Liver (tissue), 9 donors: ENCODE data around the gene HNMT. TPM values are rescaled to one million over a fixed set of nuclear protein-coding genes. Genes with fewer than 3 reads are reported as not detected.

ENCODE experiments used
- DNase-seq: peaks from one replicate; pipeline ENCODE4 v3.0.0-alpha.2; 2017; ENCODE audit warnings: low spot score
- H3K27ac ChIP-seq, 2 donors: one replicate each; pipeline ENCODE4 v1.7.0; 2013; ENCODE audit warnings: inconsistent platforms in 2 of 2, low read length in 2 of 2, control low read depth in 1 of 2, low read depth in 1 of 2, mild to moderate bottlenecking in 1 of 2
- H3K27me3 ChIP-seq, 4 donors: one replicate each; pipeline versions ENCODE4 v1.6.1 to v1.7.0; 2013; ENCODE audit warnings: low read length in 3 of 4, inconsistent platforms in 1 of 4, mild to moderate bottlenecking in 1 of 4, moderate library complexity in 1 of 4; ENCODE audit not compliant: control insufficient read depth in 4 of 4, insufficient read depth in 4 of 4
- H3K36me3 ChIP-seq, 4 donors: one replicate each; pipeline versions ENCODE4 v1.6.1 to v1.7.0; 2013; ENCODE audit warnings: low read length in 3 of 4, mild to moderate bottlenecking in 3 of 4, low read depth in 1 of 4, moderate library complexity in 1 of 4; ENCODE audit not compliant: control insufficient read depth in 4 of 4, insufficient read depth in 3 of 4
- H3K4me1 ChIP-seq, 4 donors: one replicate each; pipeline versions ENCODE4 v1.6.1 to v1.7.0; 2013; ENCODE audit warnings: low read length in 3 of 4, mild to moderate bottlenecking in 3 of 4, moderate library complexity in 1 of 4; ENCODE audit not compliant: control insufficient read depth in 4 of 4, insufficient read depth in 4 of 4
- H3K4me3 ChIP-seq, 3 donors: one replicate each; pipeline versions ENCODE4 v1.6.1 to v1.7.0; 2013; ENCODE audit warnings: low read length in 3 of 3, control low read depth in 1 of 3, low read depth in 1 of 3, mild to moderate bottlenecking in 1 of 3
- H3K9ac ChIP-seq, 2 donors: one replicate each; pipeline ENCODE4 v1.7.0; 2013; ENCODE audit warnings: low read length in 2 of 2, mild to moderate bottlenecking in 2 of 2, moderate library complexity in 2 of 2, control low read depth in 1 of 2, low read depth in 1 of 2
- H3K9me3 ChIP-seq, 4 donors: one replicate each; pipeline versions ENCODE4 v1.6.1 to v1.7.0; 2013; ENCODE audit warnings: low read length in 3 of 4; ENCODE audit not compliant: control insufficient read depth in 4 of 4
- EGR1 ChIP-seq, 2 donors: IDR thresholded peaks; 2 replicates each; pipeline ENCODE4 v1.6.1; 2016 to 2018; ENCODE audit warnings: antibody characterized with exemption in 2 of 2, low read depth in 2 of 2
- FOXA1 ChIP-seq: IDR thresholded peaks from 2 replicates; pipeline ENCODE4 v1.6.1; 2016; ENCODE audit warnings: antibody characterized with exemption
- FOXA2 ChIP-seq: IDR thresholded peaks from 2 replicates; pipeline ENCODE4 v1.6.1; 2016; ENCODE audit warnings: antibody characterized with exemption
- GABPA ChIP-seq, 2 donors: IDR thresholded peaks in 1 of 2; conservative IDR thresholded peaks in 1 of 2; 2 replicates each; pipeline ENCODE4 v1.6.1; 2016; ENCODE audit warnings: antibody characterized with exemption in 2 of 2, mild to moderate bottlenecking in 1 of 2, moderate library complexity in 1 of 2
- HNF4A ChIP-seq, 2 donors: conservative IDR thresholded peaks; 2 replicates each; pipeline ENCODE4 v1.6.1; 2016; ENCODE audit warnings: antibody characterized with exemption in 2 of 2, mild to moderate bottlenecking in 2 of 2
- HNF4G ChIP-seq: IDR thresholded peaks from 2 replicates; pipeline ENCODE4 v1.6.1; 2016; ENCODE audit warnings: antibody characterized with exemption
- JUND ChIP-seq, 2 donors: IDR thresholded peaks; 2 replicates each; pipeline ENCODE4 v1.6.1; 2016; ENCODE audit warnings: antibody characterized with exemption in 2 of 2
- NR2F2 ChIP-seq: IDR thresholded peaks from 2 replicates; pipeline ENCODE4 v1.6.1; 2016; ENCODE audit warnings: antibody characterized with exemption
- RAD21 ChIP-seq, 2 donors: IDR thresholded peaks; 2 replicates each; pipeline ENCODE4 v1.6.1; 2016; ENCODE audit warnings: antibody characterized with exemption in 2 of 2, mild to moderate bottlenecking in 2 of 2
- RXRA ChIP-seq, 2 donors: IDR thresholded peaks; 2 replicates each; pipeline ENCODE4 v1.6.1; 2017 to 2018; ENCODE audit warnings: antibody characterized with exemption in 2 of 2, mild to moderate bottlenecking in 1 of 2
- SP1 ChIP-seq: IDR thresholded peaks from 2 replicates; pipeline ENCODE4 v1.6.1; 2018; ENCODE audit warnings: antibody characterized with exemption, mild to moderate bottlenecking
- TAF1 ChIP-seq: conservative IDR thresholded peaks from 2 replicates; pipeline ENCODE4 v1.6.1; 2016; ENCODE audit warnings: antibody characterized with exemption, mild to moderate bottlenecking
- YY1 ChIP-seq: IDR thresholded peaks from 2 replicates; pipeline ENCODE4 v1.6.1; 2016; ENCODE audit warnings: antibody characterized with exemption, mild to moderate bottlenecking
- WGBS: extraction: QIAGEN DNeasy Blood & Tissue Kit; methylation state at CpG from one replicate; pipeline ENCODE4 v1.1.7; 2013; 5-methylcytosine and 5-hydroxymethylcytosine counted together
- polyA plus RNA-seq, 2 donors: library from polyadenylated mRNA; stranded (reverse) in 1 of 2; unstranded in 1 of 2; fragments of 200-250 nt in 1 of 2; fragments of >200 nt in 1 of 2; fragmentation: Nextera tagmentation in 1 of 2; extraction: Ambion mirVana in 1 of 2; gene quantifications; one replicate each; pipeline versions ENCODE4 v1.2.1 to v1.2.3, GENCODE V29; 2013 to 2015
- total RNA-seq, 2 donors: library from RNA; depleted of rRNA; stranded (reverse); fragments of >200 nt; gene quantifications; one replicate each; pipeline ENCODE4 v1.2.3, GENCODE V29; 2014
- TF ChIP-seq, protein P1 (sequence below): IDR thresholded peaks from 2 replicates; pipeline ENCODE4 v1.6.1; 2016; ENCODE audit warnings: antibody characterized with exemption
- TF ChIP-seq, protein P2 (sequence below): IDR thresholded peaks from 2 replicates; pipeline ENCODE4 v1.6.1; 2016; ENCODE audit warnings: antibody characterized with exemption
- TF ChIP-seq, protein P3 (sequence below): fragments of 150-350 bp; IDR thresholded peaks from 2 replicates; pipeline ENCODE4 v1.5.1; 2017; ENCODE audit warnings: improper control_type of control experiment, low read depth, low read length; ENCODE audit not compliant: missing input control
- TF ChIP-seq, protein P4 (sequence below): IDR thresholded peaks from 2 replicates; pipeline ENCODE4 v1.6.1; 2016; ENCODE audit warnings: antibody characterized with exemption, mild to moderate bottlenecking
- donor health status: healthy.
- donor health status: healthy.
- donor health status: healthy.
- donor health status: healthy.
- donor health status: healthy.

HNMT gene
- total and polyA plus RNA-seq, 4 donors: 44.4 to 103 (median 78.5) TPM

DNA sequence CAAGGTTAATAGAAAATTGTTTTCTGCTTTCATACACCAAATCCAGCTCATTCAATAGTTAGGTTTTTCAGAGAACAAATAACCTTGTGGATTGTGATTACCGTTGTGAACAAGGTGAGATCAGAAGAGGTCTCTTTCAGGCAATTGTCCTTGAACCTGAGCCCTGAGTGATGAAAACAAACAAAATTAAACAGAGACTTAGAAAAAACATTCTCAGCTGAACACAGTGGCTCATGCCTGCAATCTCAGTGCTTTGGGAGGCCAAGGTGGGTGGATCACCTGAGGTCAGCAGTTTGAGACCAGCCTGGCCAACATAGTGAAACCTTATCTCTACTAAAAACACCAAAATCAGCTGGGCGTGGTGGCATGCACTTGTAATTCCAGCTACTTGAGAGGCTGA is 68.1 kb downstream of the HNMT start:
- H3K9me3 ChIP-seq: no peaks in the 10 kb centered on the region
- H3K4me3 ChIP-seq: no peak overlapping the region
- H3K36me3 ChIP-seq: no peaks in the 10 kb centered on the region
- TF ChIP-seq FOXA1 (no peak), YY1 (no peak), FOXA2 (no peak)
- TF ChIP-seq, protein P1, sequence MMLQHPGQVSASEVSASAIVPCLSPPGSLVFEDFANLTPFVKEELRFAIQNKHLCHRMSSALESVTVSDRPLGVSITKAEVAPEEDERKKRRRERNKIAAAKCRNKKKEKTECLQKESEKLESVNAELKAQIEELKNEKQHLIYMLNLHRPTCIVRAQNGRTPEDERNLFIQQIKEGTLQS: no peak
- DNase-seq: no peak
- H3K27me3 ChIP-seq: no peaks in the 10 kb centered on the region
- no peak overlapping the region for H3K27ac ChIP-seq
- 59% methylated on average over 2 of the region's 2 CpGs for WGBS
- H3K4me1 ChIP-seq: no peaks in the 10 kb centered on the region
- H3K9ac ChIP-seq: no peak overlapping the region

DNA sequence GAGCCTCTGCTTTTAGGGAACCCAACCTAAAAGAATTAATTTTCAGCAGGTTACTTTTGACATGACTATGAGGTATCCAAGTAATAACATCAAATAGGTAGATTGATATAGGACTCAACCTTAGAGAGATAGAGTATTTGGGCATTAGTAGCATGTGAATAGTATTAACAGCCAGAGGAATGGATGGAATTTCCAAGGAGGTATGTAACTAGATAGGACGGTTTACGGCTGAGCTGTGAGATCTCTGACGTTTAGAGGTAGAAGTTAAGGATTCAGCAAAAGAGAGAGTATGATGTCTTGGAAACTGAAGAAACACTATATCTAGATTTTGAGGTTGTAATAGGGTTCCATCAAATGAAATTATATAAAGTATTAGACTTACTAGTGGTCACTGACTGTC is 70.3 kb downstream of the HNMT start:
- Histone ChIP-seq H3K9ac (no peak overlapping the region), H3K36me3 (no peaks in the 10 kb centered on the region), H3K27me3 (no peaks in the 10 kb centered on the region), H3K9me3 (no peaks in the 10 kb centered on the region), H3K4me1 (no peaks in the 10 kb centered on the region), H3K27ac (no peak overlapping the region), H3K4me3 (no peak overlapping the region)
- TF ChIP-seq, protein P1: no peak
- TF ChIP-seq NR2F2 (no peak), FOXA2 (no peak), HNF4G (no peak), GABPA (IDR thresholded peaks at IDR 0.05 in 1 of 2, conservative IDR thresholded peaks at IDR 0.05 in 1 of 2) (no peak), SP1 (no peak), EGR1 (IDR thresholded peaks at IDR 0.05; ENCODE audit: low read depth in 2 of 2) (no peak), HNF4A (conservative IDR thresholded peaks at IDR 0.05) (no peak), JUND (IDR thresholded peaks at IDR 0.05) (no peak), TAF1 (no peak), RAD21 (IDR thresholded peaks at IDR 0.05) (no peak), RXRA (IDR thresholded peaks at IDR 0.05) (no peak)
- TF ChIP-seq, protein P2, sequence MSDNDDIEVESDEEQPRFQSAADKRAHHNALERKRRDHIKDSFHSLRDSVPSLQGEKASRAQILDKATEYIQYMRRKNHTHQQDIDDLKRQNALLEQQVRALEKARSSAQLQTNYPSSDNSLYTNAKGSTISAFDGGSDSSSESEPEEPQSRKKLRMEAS: no peak
- TF ChIP-seq, protein P3, sequence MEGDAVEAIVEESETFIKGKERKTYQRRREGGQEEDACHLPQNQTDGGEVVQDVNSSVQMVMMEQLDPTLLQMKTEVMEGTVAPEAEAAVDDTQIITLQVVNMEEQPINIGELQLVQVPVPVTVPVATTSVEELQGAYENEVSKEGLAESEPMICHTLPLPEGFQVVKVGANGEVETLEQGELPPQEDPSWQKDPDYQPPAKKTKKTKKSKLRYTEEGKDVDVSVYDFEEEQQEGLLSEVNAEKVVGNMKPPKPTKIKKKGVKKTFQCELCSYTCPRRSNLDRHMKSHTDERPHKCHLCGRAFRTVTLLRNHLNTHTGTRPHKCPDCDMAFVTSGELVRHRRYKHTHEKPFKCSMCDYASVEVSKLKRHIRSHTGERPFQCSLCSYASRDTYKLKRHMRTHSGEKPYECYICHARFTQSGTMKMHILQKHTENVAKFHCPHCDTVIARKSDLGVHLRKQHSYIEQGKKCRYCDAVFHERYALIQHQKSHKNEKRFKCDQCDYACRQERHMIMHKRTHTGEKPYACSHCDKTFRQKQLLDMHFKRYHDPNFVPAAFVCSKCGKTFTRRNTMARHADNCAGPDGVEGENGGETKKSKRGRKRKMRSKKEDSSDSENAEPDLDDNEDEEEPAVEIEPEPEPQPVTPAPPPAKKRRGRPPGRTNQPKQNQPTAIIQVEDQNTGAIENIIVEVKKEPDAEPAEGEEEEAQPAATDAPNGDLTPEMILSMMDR: no peak
- TF ChIP-seq, protein P4, sequence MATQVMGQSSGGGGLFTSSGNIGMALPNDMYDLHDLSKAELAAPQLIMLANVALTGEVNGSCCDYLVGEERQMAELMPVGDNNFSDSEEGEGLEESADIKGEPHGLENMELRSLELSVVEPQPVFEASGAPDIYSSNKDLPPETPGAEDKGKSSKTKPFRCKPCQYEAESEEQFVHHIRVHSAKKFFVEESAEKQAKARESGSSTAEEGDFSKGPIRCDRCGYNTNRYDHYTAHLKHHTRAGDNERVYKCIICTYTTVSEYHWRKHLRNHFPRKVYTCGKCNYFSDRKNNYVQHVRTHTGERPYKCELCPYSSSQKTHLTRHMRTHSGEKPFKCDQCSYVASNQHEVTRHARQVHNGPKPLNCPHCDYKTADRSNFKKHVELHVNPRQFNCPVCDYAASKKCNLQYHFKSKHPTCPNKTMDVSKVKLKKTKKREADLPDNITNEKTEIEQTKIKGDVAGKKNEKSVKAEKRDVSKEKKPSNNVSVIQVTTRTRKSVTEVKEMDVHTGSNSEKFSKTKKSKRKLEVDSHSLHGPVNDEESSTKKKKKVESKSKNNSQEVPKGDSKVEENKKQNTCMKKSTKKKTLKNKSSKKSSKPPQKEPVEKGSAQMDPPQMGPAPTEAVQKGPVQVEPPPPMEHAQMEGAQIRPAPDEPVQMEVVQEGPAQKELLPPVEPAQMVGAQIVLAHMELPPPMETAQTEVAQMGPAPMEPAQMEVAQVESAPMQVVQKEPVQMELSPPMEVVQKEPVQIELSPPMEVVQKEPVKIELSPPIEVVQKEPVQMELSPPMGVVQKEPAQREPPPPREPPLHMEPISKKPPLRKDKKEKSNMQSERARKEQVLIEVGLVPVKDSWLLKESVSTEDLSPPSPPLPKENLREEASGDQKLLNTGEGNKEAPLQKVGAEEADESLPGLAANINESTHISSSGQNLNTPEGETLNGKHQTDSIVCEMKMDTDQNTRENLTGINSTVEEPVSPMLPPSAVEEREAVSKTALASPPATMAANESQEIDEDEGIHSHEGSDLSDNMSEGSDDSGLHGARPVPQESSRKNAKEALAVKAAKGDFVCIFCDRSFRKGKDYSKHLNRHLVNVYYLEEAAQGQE: no peak
- 96% methylated on average over 3 of the region's 3 CpGs for WGBS
- no peak for DNase-seq
